ENCODE measurements around the gene KMO. TPM values are rescaled to one million over a fixed set of nuclear protein-coding genes. Genes with fewer than 3 reads are reported as not detected.

The KMO gene
- total and polyA plus RNA-seq, 2 of the 13 experiments (the other 11 are each of a cell fraction or from before 2014, with no cell fraction given), result 0.01 TPM; not detected in 1

- TF ChIP-seq ZBTB10 (CRISPR knock-in tag; IDR thresholded peaks at IDR 0.05; ENCODE audit: borderline replicate concordance) (no peak), UBTF (CRISPR knock-in tag; IDR thresholded peaks at IDR 0.05) (no peak), MLX (CRISPR knock-in tag; IDR thresholded peaks at IDR 0.05) (no peak), CREM (IDR thresholded peaks at IDR 0.05) (peak; percentile 21; the same call in 1 of the 2 replicates), CREM (CRISPR knock-in tag; IDR thresholded peaks at IDR 0.05) (no peak), HOXA9 (CRISPR knock-in tag; IDR thresholded peaks at IDR 0.05; ENCODE audit: borderline replicate concordance) (no peak), KLF6 (CRISPR knock-in tag; IDR thresholded peaks at IDR 0.05) (no peak), TOPORS (CRISPR knock-in tag; IDR thresholded peaks at IDR 0.05) (no peak), FOXP1 (IDR thresholded peaks at IDR 0.05) (no peak), FOXP1 (CRISPR knock-in tag; IDR thresholded peaks at IDR 0.05) (peak; percentile 70; the same call in 1 of the 2 replicates), MAFK (conservative IDR thresholded peaks at IDR 0.05 in 1 of 2, IDR thresholded peaks at IDR 0.05 in 1 of 2; ENCODE audit: low read length in 2 of 2) (no peak), ZNF543 (CRISPR knock-in tag; IDR thresholded peaks at IDR 0.05) (no peak), ZBTB34 (CRISPR knock-in tag; IDR thresholded peaks at IDR 0.05) (no peak), SRY (CRISPR knock-in tag; IDR thresholded peaks at IDR 0.05) (no peak), SMYD3 (CRISPR knock-in tag; IDR thresholded peaks at IDR 0.05) (no peak), GPBP1L1 (CRISPR knock-in tag; IDR thresholded peaks at IDR 0.05) (no peak), TERF1 (CRISPR knock-in tag; IDR thresholded peaks at IDR 0.05) (no peak), MXD3 (CRISPR knock-in tag; IDR thresholded peaks at IDR 0.05) (no peak), EEA1 (CRISPR knock-in tag; IDR thresholded peaks at IDR 0.05; ENCODE audit: borderline replicate concordance) (no peak), NCOR1 (IDR thresholded peaks at IDR 0.05; ENCODE audit: borderline replicate concordance, low read length) (no peak), RCOR2 (CRISPR knock-in tag; IDR thresholded peaks at IDR 0.05) (no peak), ELF4 (CRISPR knock-in tag; IDR thresholded peaks at IDR 0.05; ENCODE audit: borderline replicate concordance) (no peak)
These were observed 10.5 kb upstream of the KMO start (continued) for GRCh38 chr1:241521718-241522117.

All from HepG2 (cell line).